NCI-H524 treated with DMSO at 0.1 percent for 48 hours (cell line): ENCODE results near the gene CYB5RL.

Experiments used
- DNase-seq: peaks from one replicate; lab custom pipeline; 2025; lab: John Stamatoyannopoulos, UW

Gene CYB5RL

DNA sequence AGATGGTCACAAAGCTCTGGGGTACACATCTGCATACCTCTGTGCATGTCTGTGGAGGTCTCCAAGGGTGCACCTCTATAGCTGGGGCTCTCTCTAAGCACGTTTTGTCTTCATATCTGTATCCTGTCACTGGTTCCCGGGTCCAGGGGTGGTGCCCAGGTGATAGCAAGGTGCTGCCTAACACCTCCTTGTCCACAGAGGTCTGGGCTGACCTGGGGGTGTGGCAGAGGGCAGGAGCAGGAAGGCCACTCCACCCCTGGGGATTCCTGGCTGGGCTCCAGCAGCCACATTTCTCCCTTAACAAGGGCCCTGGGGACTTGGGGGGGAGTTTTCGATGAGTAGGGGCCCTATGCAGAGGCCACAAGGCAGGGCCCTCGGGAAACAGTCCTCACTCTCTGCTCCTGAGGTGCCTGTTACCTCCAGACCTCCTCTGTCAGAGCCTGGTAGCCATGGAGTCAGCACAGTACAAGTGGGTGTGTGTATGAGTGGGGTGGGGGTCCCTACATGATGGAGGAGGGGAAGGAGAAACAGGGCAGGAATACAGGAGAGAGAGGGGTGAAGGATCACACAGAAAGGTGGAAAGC is 40.0 kb downstream of the CYB5RL start:
- DNase-seq, result no peak

DNA sequence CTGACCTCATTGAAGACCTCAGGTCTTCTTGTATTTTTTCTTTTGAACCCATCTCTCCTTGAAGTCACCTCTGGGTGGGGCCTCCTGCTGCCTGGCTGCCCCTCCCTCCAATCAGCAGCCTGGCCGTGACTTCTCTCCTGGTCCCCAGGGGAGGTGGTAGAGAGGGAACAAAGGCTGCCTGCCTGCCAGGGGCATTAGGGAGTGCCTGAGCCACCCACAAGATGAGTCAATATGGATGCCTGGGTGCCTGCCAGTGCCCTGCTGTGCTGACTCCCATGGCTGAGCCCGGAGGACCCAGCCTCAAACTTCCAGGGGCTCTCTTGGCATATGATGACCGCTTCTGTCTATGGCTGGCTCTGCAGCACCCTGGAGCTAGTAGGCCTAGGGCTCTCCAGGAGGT is 41.8 kb downstream of the CYB5RL start:
- no peak for DNase-seq

- DNase-seq, result no peak
These were observed 42.4 kb downstream of the CYB5RL start for GRCh38 chr1:54157401-54157800.

- DNase-seq, result no peak
These were observed 42.8 kb downstream of the CYB5RL start for GRCh38 chr1:54156986-54157385.

DNA sequence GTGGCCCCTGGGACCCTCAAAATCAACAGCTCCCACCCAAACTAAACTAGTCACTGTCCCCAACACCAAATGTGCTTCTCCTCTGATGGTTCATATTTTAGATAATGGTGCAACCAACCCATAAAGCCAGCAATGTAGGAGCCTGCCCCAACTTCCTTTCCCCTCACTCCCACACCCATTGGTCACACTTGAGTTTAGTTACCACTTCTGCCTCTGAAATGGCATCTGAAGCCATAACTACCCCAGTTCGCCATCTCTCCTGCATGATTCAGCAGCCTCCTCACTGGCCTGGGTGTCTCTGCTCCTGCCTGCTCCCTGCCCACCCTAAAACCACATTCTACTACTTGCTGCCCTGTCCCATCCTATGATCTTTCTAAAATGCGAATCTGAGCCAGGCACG is 43.6 kb downstream of the CYB5RL start:
- no peak for DNase-seq

GRCh38 chr1:54153535-54154439 is 46.0 kb downstream of the CYB5RL start:
- DNase-seq, result peak; percentile 32

DNA sequence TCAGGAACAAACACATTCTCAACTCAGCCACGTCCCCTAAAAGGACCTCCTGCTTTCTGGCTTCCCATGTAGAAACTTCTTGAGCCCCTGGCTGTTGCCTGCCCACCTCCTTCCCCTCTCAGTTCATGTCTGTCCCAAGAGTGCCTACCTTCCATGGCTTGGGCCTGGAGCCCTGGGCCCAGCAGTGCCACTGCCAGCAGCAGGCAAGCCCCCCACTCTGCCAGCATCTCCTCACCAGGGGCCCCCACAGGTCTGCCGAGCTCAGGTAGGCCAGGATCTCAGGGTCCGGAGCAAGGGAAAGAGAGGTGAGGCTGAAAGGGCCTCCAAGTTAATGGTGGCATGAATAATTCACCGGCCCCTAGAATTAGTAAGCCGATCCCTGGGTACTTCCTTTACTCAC is 47.1 kb downstream of the CYB5RL start, which contains the start of gene CDCP2:
Gene CDCP2, minus strand, starts transcription at position 305 of the 400 bp plus-strand sequence. Its CDS starts 78 bp downstream, at position 227.
- DNase-seq, result no peak

DNA sequence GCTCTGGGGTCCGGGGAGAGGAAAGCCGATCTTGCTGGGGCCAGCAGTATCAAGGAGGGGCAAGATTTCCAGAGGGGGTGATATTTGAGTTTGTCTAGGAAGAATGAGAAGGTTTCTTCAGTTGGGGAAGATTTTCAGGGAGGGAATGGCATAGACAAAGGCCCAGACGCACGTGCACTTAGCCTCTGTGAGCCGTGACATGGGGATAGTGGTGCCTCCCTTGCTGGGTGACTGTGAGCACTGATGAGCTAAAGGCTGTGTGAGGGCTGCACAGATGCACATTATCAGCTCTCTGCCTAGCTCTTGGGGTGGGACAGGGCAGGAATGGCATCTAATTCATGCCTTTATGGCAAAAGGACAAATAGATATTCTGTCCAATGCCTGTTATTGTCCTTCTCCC is 48.8 kb downstream of the CYB5RL start:
- no peak for DNase-seq
